Subcutaneous abdominal adipose tissue (tissue), 5 donors: ENCODE measurements around the gene BORCS8.

ENCODE experiments used
- H3K27ac ChIP-seq: one replicate; pipeline ENCODE4 v1.7.0; 2013; ENCODE audit warnings: low read depth, mild to moderate bottlenecking, inconsistent platforms, low read length, moderate library complexity
- H3K27me3 ChIP-seq, 5 donors: one replicate each; pipeline ENCODE4 v1.7.0; 2013; ENCODE audit warnings: low read length in 5 of 5, inconsistent platforms in 1 of 5; ENCODE audit not compliant: control insufficient read depth in 5 of 5, insufficient read depth in 4 of 5
- H3K36me3 ChIP-seq, 5 donors: one replicate each; pipeline ENCODE4 v1.7.0; 2013; ENCODE audit warnings: low read length in 5 of 5; ENCODE audit not compliant: control insufficient read depth in 5 of 5, insufficient read depth in 5 of 5
- H3K4me1 ChIP-seq, 5 donors: one replicate each; pipeline ENCODE4 v1.7.0; 2013; ENCODE audit warnings: low read length in 5 of 5, mild to moderate bottlenecking in 3 of 5, moderate library complexity in 1 of 5; ENCODE audit not compliant: control insufficient read depth in 5 of 5, insufficient read depth in 5 of 5
- H3K4me3 ChIP-seq, 5 donors: one replicate each; pipeline ENCODE4 v1.7.0; 2013; ENCODE audit warnings: low read length in 5 of 5, low read depth in 1 of 5
- H3K9ac ChIP-seq, 5 donors: one replicate each; pipeline ENCODE4 v1.7.0; 2013; ENCODE audit warnings: low read length in 5 of 5, mild to moderate bottlenecking in 4 of 5, moderate library complexity in 3 of 5
- H3K9me3 ChIP-seq, 5 donors: one replicate each; pipeline ENCODE4 v1.7.0; 2013; ENCODE audit warnings: low read length in 5 of 5; ENCODE audit not compliant: control insufficient read depth in 5 of 5
- donor health status: healthy.
- donor health status: healthy.
- donor health status: healthy.
- donor health status: healthy.
- donor health status: healthy.

Gene BORCS8

GRCh38 chr19:19205416-19206410, 13.8 kb upstream of the BORCS8 start:
- Histone ChIP-seq H3K4me1 (peaks cover 3 to 14% (median 11%) of the 10 kb centered on the region in 5 donors), H3K9ac (no peak overlapping the region), H3K36me3 (peaks cover 0 to 12% (median 5%) of the 10 kb centered on the region in 5 donors), H3K9me3 (no peaks in the 10 kb centered on the region), H3K4me3 (no peak overlapping the region), H3K27me3 (peaks cover 0 to 23% (median 12%) of the 10 kb centered on the region in 5 donors), H3K27ac (no peak overlapping the region)

GRCh38 chr19:19204181-19204580, 12.2 kb upstream of the BORCS8 start:
- peaks cover 0 to 19% (median 12%) of the 10 kb centered on the region in 5 donors for H3K27me3 ChIP-seq
- peaks cover 0 to 23% (median 12%) of the 10 kb centered on the region in 5 donors for H3K36me3 ChIP-seq
- no peak overlapping the region for H3K4me3 ChIP-seq
- H3K4me1 ChIP-seq: peaks cover 3 to 14% (median 11%) of the 10 kb centered on the region in 5 donors
- no peaks in the 10 kb centered on the region for H3K9me3 ChIP-seq
- H3K27ac ChIP-seq: no peak overlapping the region
- no peak overlapping the region for H3K9ac ChIP-seq

GRCh38 chr19:19203012-19203856, 11.3 kb upstream of the BORCS8 start, which contains the start of gene NR2C2AP:
Gene NR2C2AP, minus strand, starts transcription at chr19:19203414. Its CDS starts 354 bp downstream, at chr19:19203060.
- peak within 1 kb of the TSS; percentile 65 to 87 (median 81) for H3K4me3 ChIP-seq
- H3K4me1 ChIP-seq: peaks cover 3 to 14% (median 11%) of the 10 kb centered on the region in 5 donors
- peak within 1 kb of the TSS; percentile 77 to 86 (median 81) for H3K9ac ChIP-seq
- H3K27me3 ChIP-seq: peaks cover 0 to 19% (median 12%) of the 10 kb centered on the region in 5 donors
- H3K36me3 ChIP-seq: peaks cover 0 to 32% (median 22%) of the 10 kb centered on the region in 5 donors
- H3K27ac ChIP-seq: peak within 1 kb of the TSS; percentile 87
- no peaks in the 10 kb centered on the region for H3K9me3 ChIP-seq

GRCh38 chr19:19202707-19203011, 10.7 kb upstream of the BORCS8 start:
- Histone ChIP-seq H3K9ac (peak overlapping the region; percentile 77 to 86 (median 81)), H3K27ac (peak overlapping the region; percentile 87)

GRCh38 chr19:19201697-19202630, 10.0 kb upstream of the BORCS8 start:
- Histone ChIP-seq H3K9ac (peak overlapping the region in 4 of 5 donors; percentile 78 to 86 (median 84)), H3K9me3 (no peaks in the 10 kb centered on the region), H3K27ac (peak overlapping the region; percentile 87)

More at GRCh38 chr19:19202707-19203011, 10.7 kb upstream of the BORCS8 start:
- H3K4me1 ChIP-seq: peaks cover 3 to 14% (median 11%) of the 10 kb centered on the region in 5 donors
- H3K4me3 ChIP-seq: peak overlapping the region; percentile 65 to 87 (median 81)
- peaks cover 0 to 36% (median 26%) of the 10 kb centered on the region in 5 donors for H3K36me3 ChIP-seq
- H3K9me3 ChIP-seq: no peaks in the 10 kb centered on the region
- H3K27me3 ChIP-seq: peaks cover 0 to 14% (median 9%) of the 10 kb centered on the region in 5 donors

GRCh38 chr19:19193926-19194325, 2.0 kb upstream of the BORCS8 start:
- H3K27me3 ChIP-seq: no peaks in the 10 kb centered on the region
- H3K27ac ChIP-seq: peak overlapping the region; percentile 41
- H3K9me3 ChIP-seq: no peaks in the 10 kb centered on the region
- H3K4me3 ChIP-seq: peak overlapping the region in 4 of 5 donors; percentile 90 to 98 (median 96)
- H3K36me3 ChIP-seq: peaks cover 0 to 23% (median 22%) of the 10 kb centered on the region in 5 donors
- peak overlapping the region; percentile 9 to 55 (median 31) for H3K9ac ChIP-seq
- H3K4me1 ChIP-seq: peaks cover 8 to 51% (median 46%) of the 10 kb centered on the region in 5 donors

More at GRCh38 chr19:19201697-19202630, 10.0 kb upstream of the BORCS8 start:
- Histone ChIP-seq H3K27me3 (peaks cover 0 to 8% (median 6%) of the 10 kb centered on the region in 5 donors), H3K36me3 (peaks cover 0 to 42% (median 32%) of the 10 kb centered on the region in 5 donors), H3K4me3 (peak overlapping the region; percentile 65 to 87 (median 81)), H3K4me1 (peaks cover 3 to 14% (median 11%) of the 10 kb centered on the region in 5 donors)

- Histone ChIP-seq H3K4me1 (peaks cover 8 to 51% (median 46%) of the 10 kb centered on the region in 5 donors), H3K36me3 (peaks cover 0 to 13% (median 12%) of the 10 kb centered on the region in 5 donors), H3K4me3 (peak overlapping the region; percentile 86 to 98 (median 95)), H3K9ac (peak overlapping the region; percentile 77 to 91 (median 88)), H3K9me3 (no peaks in the 10 kb centered on the region), H3K27ac (peak overlapping the region; percentile 100), H3K27me3 (no peaks in the 10 kb centered on the region)
Observed at GRCh38 chr19:19192910-19193423, 1.0 kb upstream of the BORCS8 start.

GRCh38 chr19:19191768-19192077, 229 bp downstream of the BORCS8 start:
- H3K4me3 ChIP-seq: peak overlapping the region; percentile 86 to 98 (median 94)
- H3K9me3 ChIP-seq: no peaks in the 10 kb centered on the region
- no peaks in the 10 kb centered on the region for H3K27me3 ChIP-seq
- peak overlapping the region; percentile 87 to 100 (median 99) for H3K9ac ChIP-seq
- peak overlapping the region; percentile 100 for H3K27ac ChIP-seq
- peaks cover 8 to 51% (median 46%) of the 10 kb centered on the region in 5 donors for H3K4me1 ChIP-seq
- H3K36me3 ChIP-seq: peaks cover 0 to 8% (median 6%) of the 10 kb centered on the region in 5 donors
